Superior temporal gyrus (tissue), 1 donor: Measurements from ENCODE around the gene CDH15.
"Not testable (repeated sequence)": the region's sequence is repeated elsewhere in the genome, so short reads cannot be mapped to it uniquely, and the experiment has no call there.

Source experiments
- DNase-seq: peaks from one replicate; pipeline ENCODE4 v3.0.0-alpha.2; 2016; ENCODE audit errors: extremely low spot score

Gene CDH15

DNA sequence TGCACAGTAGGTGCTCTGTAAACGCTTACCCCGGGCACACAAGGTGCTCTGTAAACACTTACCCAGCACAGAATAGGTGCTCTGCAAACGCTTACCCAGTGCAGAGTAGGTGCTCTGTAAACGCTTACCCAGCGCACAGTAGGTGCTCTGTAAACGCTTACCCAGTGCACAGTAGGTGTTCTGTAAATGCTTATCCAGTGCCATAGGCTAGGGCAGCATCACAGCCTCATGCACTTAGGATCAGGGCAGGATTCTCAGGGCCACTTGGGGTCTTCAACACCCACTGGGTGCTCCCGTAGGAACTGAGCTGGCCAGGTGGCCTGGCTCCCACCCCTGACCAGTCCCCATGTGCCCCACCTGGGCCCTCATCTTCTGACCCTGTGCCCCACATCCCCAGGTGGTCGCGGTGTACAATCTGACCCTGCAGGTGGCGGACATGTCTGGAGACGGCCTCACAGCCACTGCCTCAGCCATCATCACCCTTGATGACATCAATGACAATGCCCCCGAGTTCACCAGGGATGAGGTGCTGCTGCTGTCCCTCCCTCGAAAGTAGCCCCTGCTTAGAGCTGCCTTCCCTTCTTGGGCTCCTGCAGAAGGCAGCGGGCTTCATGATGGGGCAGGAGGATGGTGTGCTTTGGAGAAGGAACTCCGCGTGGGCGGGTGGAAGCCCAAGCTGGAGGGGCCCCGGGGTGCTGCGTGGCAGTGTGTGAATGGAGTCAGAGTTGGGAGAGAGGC lies 15.7 kb downstream of the CDH15 start:
- DNase-seq = no peak

DNA sequence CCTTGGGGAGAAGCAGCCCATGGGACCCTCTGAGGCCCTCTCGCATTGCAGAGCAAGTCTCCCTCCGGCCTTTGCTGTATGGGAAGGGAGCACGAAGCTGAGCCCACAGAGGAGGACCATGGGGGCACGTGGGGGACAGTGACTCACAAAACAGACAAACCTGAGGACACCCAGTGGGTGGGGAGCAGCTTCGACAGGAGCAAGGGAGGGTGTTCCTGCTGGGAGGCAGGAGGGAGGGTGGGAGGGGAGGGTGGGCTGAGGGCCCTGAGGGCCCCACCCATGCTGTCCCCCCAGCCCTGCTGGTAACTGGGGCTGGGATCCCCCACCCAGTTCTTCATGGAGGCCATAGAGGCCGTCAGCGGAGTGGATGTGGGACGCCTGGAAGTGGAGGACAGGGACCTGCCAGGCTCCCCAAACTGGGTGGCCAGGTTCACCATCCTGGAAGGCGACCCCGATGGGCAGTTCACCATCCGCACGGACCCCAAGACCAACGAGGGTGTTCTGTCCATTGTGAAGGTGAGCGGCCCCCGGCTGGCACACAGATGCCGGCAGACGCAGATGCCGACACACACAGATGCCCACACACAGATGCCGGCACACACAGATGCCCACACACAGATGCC lies 16.3 kb downstream of the CDH15 start:
- DNase-seq = no peak

- not testable (repeated sequence) for DNase-seq
These were observed 17.2 kb downstream of the CDH15 start for GRCh38 chr16:89188471-89189357.

DNA sequence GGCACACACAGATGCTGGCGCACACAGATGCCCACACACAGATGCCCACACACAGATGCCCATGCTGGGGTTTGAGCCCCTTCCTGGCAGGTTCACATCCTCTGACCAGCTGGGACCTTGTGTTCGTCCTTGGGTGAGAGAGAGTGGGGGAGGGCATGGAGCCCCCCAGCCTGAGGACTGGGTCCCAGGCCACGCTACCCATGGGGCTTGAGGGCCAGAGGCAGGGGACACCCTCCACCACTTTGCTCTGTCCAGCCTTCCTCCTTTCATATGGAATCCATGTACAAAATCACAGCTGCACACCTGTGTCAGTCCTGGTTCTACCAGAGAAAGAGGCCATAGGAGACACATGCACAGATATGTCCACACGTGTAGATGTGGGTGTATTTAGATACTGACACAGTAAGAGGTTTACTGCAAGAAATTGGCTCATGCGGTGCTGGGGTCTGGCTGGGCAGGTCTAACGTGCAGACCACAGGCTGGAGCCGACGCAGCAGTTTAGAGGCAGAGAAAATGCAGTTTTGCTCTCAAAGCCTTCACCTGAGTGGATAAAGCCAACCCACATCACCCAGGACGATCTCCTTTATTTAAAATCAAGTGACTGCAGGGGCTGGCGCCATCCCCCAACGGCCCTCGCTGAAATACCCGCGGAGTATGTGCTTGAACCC lies 17.9 kb downstream of the CDH15 start:
- no peak for DNase-seq

GRCh38 chr16:89190150-89190958 lies 18.8 kb downstream of the CDH15 start:
- no peak for DNase-seq

DNA sequence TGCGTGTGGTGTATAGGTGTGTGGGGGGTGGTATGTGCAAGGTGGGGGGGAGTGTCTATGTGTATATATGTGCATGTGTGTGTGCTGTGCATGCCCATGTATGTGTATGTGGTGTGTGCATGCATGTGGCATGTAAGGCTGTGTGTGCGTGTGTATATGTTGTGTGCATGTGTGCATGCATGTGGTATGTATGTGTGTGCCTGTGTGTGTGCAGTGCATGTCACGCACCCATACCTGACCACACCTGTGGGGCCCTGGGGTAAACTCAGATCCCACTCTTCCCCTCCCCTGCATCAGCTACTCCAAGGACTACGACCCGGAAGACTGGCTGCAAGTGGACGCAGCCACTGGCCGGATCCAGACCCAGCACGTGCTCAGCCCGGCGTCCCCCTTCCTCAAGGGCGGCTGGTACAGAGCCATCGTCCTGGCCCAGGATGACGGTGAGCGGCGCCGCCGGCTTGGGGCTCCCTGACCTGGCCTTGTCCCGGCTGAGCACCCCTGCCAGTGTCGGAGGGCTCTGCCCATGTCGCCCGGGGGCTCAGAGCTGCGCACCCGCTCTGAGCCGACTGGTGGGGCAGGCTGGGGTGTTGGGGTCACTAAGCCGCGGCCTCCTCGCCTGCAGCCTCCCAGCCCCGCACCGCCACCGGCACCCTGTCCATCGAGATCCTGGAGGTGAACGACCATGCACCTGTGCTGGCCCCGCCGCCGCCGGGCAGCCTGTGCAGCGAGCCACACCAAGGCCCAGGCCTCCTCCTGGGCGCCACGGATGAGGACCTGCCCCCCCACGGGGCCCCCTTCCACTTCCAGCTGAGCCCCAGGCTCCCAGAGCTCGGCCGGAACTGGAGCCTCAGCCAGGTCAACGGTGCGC lies 19.7 kb downstream of the CDH15 start:
- no peak for DNase-seq

GRCh38 chr16:89191901-89192185 lies 20.3 kb downstream of the CDH15 start:
- DNase-seq = no peak

- not testable (repeated sequence) for DNase-seq
These were observed 20.8 kb downstream of the CDH15 start for GRCh38 chr16:89192186-89192955.

DNA sequence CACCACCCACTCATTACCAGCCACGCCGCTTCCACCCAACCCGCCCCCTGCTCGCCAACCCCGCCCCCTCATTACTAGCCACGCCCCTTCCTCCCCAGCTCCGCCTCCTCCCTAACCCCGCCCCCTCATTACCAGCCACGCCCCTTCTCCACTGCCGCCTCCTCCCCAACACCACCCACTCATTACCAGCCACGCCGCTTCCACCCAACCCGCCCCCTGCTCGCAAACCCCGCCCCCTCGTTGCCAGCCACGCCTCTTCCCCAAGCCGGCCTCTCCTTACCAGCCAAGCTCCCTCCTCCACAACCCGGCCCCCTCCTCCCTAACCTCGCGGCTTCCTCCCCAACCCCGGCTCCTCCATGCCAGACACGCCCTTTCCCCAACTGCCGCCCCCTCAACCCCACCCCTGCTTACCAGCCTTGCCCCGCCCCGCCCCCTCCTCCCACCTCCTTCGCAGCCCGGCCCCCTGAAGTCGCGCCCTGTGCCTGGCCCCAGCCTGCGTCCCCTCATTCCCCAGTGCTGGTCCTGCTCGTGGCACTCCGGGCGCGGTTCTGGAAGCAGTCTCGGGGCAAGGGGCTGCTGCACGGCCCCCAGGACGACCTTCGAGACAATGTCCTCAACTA lies 21.5 kb downstream of the CDH15 start:
- DNase-seq = no peak

- no peak for DNase-seq
These were observed 22.2 kb downstream of the CDH15 start for GRCh38 chr16:89193576-89194293.

DNA sequence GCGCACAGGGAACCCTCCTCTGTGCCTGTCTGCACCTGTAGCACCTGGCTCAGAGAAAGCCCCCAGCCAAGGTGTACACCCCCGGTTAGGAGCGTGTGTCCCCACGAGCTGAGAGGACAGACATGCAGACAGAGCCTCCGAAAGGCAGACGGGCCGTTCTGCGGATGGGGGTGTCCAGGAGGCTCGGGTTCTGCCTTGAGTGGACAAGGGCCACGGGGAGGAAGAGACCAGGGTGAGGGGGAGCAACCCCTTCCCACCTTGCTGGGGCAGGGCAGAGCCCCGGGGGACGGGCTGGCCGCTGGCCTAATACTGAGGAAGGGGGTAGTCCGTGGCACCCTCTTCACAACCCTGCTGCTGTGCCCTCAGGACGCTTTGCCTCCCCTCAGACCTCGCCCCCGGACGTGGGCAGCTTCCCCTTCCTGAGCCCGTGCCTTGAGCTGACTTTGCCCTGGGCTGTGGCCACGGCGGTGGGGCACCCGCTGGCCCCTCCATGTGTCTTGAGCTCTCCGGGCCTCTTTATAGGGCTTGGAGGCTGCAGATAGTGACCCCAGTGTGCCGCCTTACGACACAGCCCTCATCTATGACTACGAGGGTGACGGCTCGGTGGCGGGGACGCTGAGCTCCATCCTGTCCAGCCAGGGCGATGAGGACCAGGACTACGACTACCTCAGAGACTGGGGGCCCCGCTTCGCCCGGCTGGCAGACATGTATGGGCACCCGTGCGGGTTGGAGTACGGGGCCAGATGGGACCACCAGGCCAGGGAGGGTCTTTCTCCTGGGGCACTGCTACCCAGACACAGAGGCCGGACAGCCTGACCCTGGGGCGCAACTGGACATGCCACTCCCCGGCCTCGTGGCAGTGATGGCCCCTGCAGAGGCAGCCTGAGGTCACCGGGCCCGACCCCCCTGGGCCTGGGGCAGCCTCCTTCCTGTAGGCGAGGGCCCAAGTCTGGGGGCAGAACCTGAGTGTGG lies 23.1 kb downstream of the CDH15 start:
- DNase-seq = no peak

- DNase-seq = no peak
These were observed 24.1 kb downstream of the CDH15 start for GRCh38 chr16:89195521-89196171.

DNA sequence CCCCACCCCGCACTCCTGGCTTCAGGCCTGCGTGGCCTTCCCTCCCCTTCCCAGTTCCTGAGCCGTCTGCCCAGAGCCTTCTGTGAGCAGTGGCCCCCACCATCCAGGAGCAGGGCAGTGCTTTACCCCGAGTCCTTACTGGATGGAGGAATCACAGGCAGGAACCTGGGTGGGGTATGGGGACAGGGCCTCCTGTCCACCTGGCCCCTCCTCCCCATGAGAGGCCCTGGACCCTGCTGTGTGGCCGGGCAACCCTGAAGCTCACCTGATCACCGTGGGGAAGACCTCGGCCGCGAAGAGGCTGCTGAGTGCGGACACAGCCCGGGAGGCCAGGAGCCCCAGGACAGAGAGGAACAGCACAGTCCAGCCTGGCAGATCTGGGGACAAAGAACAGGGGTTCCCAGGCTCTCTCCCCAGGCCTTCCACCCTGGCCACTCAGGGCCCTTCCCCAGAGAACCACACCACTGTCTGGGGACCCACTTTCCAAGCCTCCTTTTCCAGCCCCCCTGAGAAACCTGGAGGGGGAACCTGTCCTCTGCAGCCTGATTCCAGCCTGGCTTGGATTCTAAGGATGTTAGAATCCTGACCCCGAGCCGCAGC lies 25.6 kb downstream of the CDH15 start:
- no peak for DNase-seq

- no peak for DNase-seq
These were observed 26.3 kb downstream of the CDH15 start for GRCh38 chr16:89197633-89198416.

GRCh38 chr16:89198417-89199240 lies 27.1 kb downstream of the CDH15 start:
- no peak for DNase-seq
